Activated T-helper 2 cell treated with anti-CD3 and anti-CD28 coated beads, Interferon-gamma antibody, Interleukin-2, Interleukin-4, amounts not matched to agents 10 μg/mL and 5 μg/mL and 100 μg/mL, durations not matched to agents 14 hours and 24 hours and 36 hours (primary cell): ENCODE results near the gene DAZAP1. TPM values are rescaled to one million over a fixed set of nuclear protein-coding genes. Genes with fewer than 3 reads are reported as not detected.
"Not testable (repeated sequence)": the region's sequence is repeated elsewhere in the genome, so short reads cannot be mapped to it uniquely, and the experiment has no call there.

Experiments
- DNase-seq: peaks from one replicate; pipeline ENCODE4 v3.0.0; 2021; ENCODE audit warnings: low spot score
- H3K27ac Mint-ChIP-seq: one replicate; pipeline ENCODE4 v1.8.0; 2021; ENCODE audit warnings: mixed read lengths
- H3K27me3 Mint-ChIP-seq: one replicate; pipeline ENCODE4 v1.8.0; 2021; ENCODE audit warnings: low read depth, mixed read lengths
- H3K36me3 Mint-ChIP-seq: one replicate; pipeline ENCODE4 v1.8.0; 2021; ENCODE audit warnings: low read depth, mixed read lengths
- H3K4me1 Mint-ChIP-seq: one replicate; pipeline ENCODE4 v1.8.0; 2021; ENCODE audit warnings: low read depth, mixed read lengths
- H3K4me3 Mint-ChIP-seq: one replicate; pipeline ENCODE4 v1.8.0; 2021; ENCODE audit warnings: low read depth, mild to moderate bottlenecking, moderate library complexity, mixed read lengths
- H3K9me3 Mint-ChIP-seq: one replicate; pipeline ENCODE4 v1.8.0; 2021; ENCODE audit warnings: mixed read lengths
- intact Hi-C: fragments of 100-400 bp; cut with micrococcal nuclease; formaldehyde crosslinking; loops from one replicate; pipeline ENCODE4 v1.15.1; 2023
- total RNA-seq: library from RNA; stranded (reverse); gene quantifications from 2 replicates; pipeline ENCODE4 v1.2.3, GENCODE V29; 2022

Gene DAZAP1
- total RNA-seq, 1 donor from 2014 or later, result 290 TPM

DNA sequence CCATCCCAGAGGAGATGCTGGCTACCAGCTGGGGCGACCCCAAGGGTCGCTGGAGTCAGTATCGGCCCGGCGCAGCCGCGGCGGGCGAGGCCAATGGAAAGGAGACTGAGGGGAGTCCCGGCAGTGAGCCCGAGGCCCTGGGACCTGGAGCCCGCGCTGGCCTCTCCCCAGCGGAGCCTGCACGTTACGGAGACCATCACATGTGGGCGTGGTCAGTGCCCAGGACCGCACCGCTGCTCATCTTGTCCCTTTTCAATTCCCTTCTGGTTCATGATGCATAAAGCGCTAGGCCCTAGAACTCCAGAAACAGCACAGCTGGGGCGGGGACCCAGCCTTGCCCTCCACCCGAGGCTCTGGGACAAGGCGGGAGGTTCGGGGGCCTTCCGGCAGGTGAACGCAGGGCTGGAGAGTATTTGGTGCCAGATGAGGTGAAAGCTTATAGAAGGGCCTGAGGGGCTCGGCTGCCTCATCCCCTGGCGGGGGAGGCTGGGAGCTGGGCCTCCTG lies 63.7 kb downstream of the DAZAP1 start:
- intact Hi-C loops, result loop anchor here (5.0 kb wide), 1 partner anchor 41 kb away; the partner anchor contains the start of gene ADAMTSL5
- Mint-ChIP-seq H3K36me3 (peaks cover 3% of the 10 kb centered on the region), H3K27me3 (peaks cover 12% of the 10 kb centered on the region), H3K27ac (no peak overlapping the region), H3K4me1 (peaks cover 3% of the 10 kb centered on the region), H3K9me3 (no peaks in the 10 kb centered on the region), H3K4me3 (peak overlapping the region; percentile 8)
- no peak for DNase-seq

DNA sequence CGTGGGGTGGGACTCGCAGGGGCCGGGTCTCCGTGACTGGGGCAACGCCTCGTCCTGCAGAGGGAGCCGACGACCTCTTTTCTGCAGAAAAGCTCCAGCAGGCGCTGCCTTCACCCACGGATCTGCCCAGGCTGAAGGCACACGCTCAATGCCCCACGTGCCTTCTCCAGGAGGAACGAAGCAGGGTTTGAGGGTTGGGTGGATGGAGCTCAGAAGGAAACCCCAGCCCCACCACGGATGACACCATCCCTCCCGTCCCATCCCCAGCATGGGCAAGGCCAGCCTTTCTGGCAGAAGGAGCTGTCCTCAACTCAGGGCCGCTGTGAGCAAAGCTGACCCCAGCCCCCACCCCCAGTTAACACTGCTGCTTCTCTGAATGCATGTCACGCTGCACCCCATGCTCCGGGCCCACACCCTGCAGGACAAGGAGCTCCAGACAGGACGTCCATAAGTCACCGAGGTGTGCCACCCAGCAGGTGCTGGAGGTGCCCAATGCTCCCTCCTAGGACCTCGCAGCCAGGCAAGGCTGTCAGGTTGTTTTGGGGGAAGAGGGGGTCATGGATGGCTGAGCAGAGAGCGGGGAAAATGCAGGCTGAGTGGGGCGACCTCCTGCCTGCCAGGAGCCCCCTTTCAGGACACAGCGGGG lies 64.3 kb downstream of the DAZAP1 start:
- H3K36me3 Mint-ChIP-seq, result peaks cover 3% of the 10 kb centered on the region
- intact Hi-C loops, result loop anchor here (5.0 kb wide), 1 partner anchor 41 kb away; the partner anchor contains the start of gene ADAMTSL5
- no peak for DNase-seq

DNA sequence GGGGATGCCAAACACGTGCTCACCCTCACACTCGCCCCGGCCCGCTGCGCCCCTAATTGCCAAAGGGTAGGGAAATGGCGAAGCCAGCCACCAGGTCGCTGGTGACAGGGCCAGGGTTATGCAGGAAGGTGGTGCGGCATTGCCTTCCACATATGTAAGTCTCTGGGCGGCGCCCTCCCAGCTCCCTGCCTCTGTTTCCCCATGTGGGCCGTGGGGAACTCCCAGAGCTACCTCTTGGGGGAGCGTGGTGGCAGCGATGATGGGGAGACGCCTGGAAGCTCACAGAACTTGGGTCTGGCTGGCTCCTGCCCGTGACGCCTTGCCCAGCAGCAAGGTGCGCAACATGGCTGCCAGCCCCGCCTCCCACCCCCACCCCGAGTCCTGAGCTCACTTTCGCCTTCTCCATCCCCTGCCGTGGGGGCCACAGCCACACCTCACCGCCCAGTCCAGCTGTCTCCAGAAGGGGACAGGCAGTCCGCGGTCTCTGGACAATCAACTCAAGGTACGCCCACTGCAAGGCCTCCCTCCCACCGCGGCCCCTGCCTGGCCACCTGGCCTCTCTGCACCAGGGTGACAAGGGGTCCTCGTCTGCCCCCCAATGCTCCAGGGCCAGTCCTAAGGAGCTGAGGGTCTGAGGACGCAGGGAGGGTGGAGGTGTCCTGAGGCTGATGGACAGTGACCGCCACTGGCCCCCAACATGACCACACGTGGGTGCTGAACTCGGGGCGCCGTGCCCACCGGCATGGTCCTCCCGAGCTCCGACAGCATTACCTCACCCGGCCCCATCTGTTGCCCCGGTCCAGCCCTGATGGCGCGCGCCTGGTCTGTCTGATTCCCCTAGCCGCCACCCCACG lies 65.1 kb downstream of the DAZAP1 start:
- Mint-ChIP-seq H3K4me3 (no peak overlapping the region), H3K9me3 (no peaks in the 10 kb centered on the region), H3K36me3 (peaks cover 7% of the 10 kb centered on the region), H3K4me1 (peaks cover 4% of the 10 kb centered on the region), H3K27me3 (peaks cover 12% of the 10 kb centered on the region), H3K27ac (no peak overlapping the region)
- intact Hi-C loops, result loop anchor here (5.0 kb wide), 1 partner anchor 40 kb away; the partner anchor contains the start of gene ADAMTSL5
- DNase-seq, result no peak

More for the DNA sequence above, 64.3 kb downstream of the DAZAP1 start:
- peaks cover 12% of the 10 kb centered on the region for H3K27me3 Mint-ChIP-seq
- H3K4me1 Mint-ChIP-seq, result peaks cover 3% of the 10 kb centered on the region
- no peak overlapping the region for H3K4me3 Mint-ChIP-seq
- no peak overlapping the region for H3K27ac Mint-ChIP-seq
- no peaks in the 10 kb centered on the region for H3K9me3 Mint-ChIP-seq

DNA sequence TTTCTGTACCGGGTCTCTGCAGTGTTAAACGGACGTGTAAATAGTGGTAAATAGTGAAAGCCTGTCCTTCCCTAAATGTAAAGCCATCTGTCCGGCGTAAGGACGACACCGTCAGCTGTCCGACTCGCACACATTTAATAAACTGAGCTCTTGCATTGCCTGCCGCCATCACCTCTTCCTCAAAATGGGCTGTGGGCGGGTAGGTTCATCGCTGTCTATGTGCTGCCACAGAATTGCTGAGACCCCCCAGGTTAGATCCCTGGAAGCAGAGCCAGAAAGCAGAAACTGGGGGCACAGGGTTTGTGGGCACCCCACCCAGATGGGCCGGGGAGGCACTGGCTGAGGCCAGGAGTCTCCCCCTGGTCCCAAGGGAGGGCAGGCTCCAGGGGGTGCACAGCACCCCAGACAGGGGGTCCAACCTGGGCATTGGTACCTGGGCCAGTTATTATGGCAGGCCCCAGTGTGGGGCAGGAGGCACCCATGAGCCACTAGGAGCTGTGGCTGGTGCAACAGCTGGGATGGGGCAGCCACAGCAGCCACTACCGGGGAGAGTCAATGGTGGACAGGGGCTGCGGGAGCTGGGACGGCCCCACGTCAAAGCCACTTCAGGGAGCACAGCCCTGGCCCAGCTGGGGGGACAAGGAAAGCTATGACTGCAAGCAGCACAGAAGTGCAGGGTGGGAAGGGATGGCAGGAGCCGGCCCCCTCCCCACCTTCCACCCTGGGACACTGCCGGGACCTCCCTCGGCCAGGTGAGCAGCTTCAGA lies 65.9 kb downstream of the DAZAP1 start:
- Mint-ChIP-seq H3K27ac (no peak overlapping the region), H3K4me1 (peaks cover 5% of the 10 kb centered on the region), H3K27me3 (peaks cover 12% of the 10 kb centered on the region), H3K4me3 (peak overlapping the region; percentile 5), H3K9me3 (no peaks in the 10 kb centered on the region), H3K36me3 (peaks cover 9% of the 10 kb centered on the region)
- no peak for DNase-seq
- intact Hi-C loops, result loop anchor here (5.0 kb wide), 1 partner anchor 39 kb away; the partner anchor contains the start of gene ADAMTSL5

DNA sequence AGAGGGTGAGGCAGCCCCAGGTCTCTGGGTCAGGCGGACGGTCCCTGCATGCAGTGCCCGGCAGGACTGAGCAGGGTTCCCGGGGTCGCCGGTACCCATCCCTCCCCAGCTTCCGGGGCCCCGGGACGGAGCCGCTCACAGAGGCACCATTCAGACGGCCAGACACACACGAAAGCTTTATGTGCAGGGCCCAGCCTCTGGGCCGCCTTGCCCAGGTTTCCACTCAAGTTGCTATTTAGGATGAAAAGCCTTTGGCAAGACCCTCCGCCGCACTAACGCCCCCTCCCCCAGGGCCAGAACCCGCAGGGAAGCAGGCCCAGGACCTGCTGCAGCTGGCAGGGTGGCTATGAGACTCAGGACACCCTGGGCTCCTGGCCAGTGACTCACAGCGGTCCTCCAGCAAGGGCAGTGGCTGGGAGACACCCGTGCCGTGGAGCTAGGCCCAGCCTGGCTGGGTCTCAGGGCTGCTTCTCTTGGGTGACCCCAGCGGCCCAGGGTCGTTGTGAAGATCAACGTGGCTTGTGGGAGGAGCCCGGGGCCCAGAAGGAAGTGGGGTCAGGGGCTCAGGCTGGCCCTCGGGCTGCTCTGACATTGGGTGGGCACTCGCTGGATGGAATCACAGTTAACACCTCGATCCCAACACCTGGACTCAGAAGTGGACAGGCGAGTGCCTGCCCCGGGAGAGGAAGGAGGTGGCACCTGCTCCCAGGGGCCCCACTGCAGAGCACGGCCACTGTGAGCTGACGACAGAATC lies 66.8 kb downstream of the DAZAP1 start:
- DNase-seq, result no peak
- Mint-ChIP-seq H3K36me3 (peaks cover 12% of the 10 kb centered on the region), H3K27me3 (peaks cover 12% of the 10 kb centered on the region), H3K4me3 (no peak overlapping the region), H3K9me3 (no peaks in the 10 kb centered on the region), H3K27ac (no peak overlapping the region), H3K4me1 (peaks cover 7% of the 10 kb centered on the region)
- intact Hi-C loops, result loop anchor here (5.0 kb wide), 1 partner anchor 38 kb away; the partner anchor contains the start of gene ADAMTSL5

DNA sequence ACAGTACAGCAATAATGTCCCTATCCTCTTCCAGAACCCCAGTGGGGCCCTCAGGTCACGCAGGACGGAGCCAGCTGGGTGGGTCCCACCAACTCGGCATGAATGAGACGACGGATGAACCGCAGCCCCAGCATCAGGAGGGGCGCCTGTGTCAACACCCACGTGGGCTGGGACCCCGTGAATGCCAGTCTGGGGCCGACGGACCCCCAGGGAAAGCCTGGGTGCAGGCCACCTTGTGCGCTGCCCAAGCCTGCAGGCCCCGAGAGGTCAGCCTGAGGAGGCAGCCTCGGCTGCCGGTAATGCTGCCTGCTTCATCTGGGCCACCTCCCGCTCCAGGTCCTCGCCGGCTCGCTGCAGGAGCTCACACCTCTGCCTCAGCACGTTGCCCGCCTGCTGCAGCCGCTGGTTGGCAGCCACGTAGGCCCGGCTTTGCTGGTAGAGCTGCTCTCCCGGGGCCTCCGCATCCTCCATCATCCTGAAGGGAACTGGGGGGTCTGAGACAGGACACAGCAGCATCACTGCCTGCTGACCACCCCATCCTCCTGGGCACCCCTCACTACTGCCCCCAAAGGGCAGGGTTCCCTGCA lies 67.5 kb downstream of the DAZAP1 start:
- Mint-ChIP-seq H3K27ac (no peak overlapping the region), H3K9me3 (no peaks in the 10 kb centered on the region), H3K36me3 (peaks cover 12% of the 10 kb centered on the region), H3K4me3 (no peak overlapping the region), H3K27me3 (peaks cover 12% of the 10 kb centered on the region), H3K4me1 (peaks cover 8% of the 10 kb centered on the region)
- intact Hi-C loops, result loop anchor here (5.0 kb wide), 1 partner anchor 37 kb away; the partner anchor contains the start of gene ADAMTSL5
- DNase-seq, result no peak

DNA sequence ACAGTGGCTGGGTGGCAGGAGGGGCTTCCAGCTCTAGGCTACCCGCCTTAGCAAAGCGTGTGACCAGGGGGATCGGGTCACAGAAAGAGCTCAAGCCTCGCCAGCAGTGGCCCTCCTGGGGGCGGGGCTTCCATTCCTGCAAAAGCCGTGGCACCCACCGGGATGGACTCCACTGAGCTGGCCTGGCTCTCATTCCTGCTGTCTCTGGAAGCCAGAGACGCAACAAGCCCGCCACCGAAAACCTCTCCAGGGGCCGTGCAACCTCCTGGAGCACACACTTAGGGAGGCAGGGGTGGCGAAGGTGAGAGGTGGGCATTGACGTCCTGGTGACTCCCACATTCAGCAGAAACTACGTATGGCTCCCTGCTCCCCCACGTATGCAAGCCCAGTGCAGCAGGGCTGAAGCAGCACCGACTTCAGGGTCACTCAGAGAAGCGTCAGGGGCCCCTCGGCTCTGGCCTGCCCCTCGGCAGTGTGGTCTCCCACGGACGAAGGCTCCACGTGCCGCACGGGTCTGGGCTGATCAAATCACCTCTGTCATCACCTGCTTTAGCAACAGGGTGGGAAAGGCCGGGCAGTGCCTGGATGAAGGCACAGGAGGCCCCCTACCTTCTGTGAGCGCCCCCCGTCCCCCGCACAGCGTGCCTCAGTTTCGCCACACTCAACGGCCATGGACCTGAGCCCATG lies 68.5 kb downstream of the DAZAP1 start:
- Mint-ChIP-seq H3K4me1 (peaks cover 7% of the 10 kb centered on the region), H3K36me3 (peaks cover 12% of the 10 kb centered on the region), H3K9me3 (no peaks in the 10 kb centered on the region), H3K27ac (no peak overlapping the region), H3K27me3 (peaks cover 9% of the 10 kb centered on the region), H3K4me3 (no peak overlapping the region)
- DNase-seq, result no peak
- intact Hi-C loops, result no loop called here

DNA sequence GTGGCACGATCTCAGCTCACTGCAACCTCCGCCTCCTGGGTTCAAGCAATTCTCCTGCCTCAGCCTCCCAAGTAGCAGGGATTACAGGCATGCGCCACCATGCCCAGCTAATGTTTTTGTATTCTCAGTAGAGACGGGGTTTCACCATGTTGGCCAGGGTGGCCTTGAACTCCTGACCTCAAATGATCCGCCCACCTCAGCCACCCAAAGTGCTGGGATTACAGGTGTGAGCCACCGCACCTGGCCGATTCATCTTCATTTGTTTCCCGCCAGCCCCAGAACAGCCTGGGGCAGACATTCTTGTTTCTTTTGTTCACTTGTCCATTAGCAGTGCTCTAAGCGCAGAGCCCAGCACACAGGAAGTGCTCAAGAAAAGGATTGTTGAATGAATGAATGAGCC lies 69.7 kb downstream of the DAZAP1 start:
- intact Hi-C loops, H3K4me1 Mint-ChIP-seq, H3K27ac Mint-ChIP-seq, H3K9me3 Mint-ChIP-seq, H3K27me3 Mint-ChIP-seq, DNase-seq: not testable (repeated sequence)
- Mint-ChIP-seq H3K36me3 (peaks cover 12% of the 10 kb centered on the region), H3K4me3 (peak overlapping the region; percentile 42)

DNA sequence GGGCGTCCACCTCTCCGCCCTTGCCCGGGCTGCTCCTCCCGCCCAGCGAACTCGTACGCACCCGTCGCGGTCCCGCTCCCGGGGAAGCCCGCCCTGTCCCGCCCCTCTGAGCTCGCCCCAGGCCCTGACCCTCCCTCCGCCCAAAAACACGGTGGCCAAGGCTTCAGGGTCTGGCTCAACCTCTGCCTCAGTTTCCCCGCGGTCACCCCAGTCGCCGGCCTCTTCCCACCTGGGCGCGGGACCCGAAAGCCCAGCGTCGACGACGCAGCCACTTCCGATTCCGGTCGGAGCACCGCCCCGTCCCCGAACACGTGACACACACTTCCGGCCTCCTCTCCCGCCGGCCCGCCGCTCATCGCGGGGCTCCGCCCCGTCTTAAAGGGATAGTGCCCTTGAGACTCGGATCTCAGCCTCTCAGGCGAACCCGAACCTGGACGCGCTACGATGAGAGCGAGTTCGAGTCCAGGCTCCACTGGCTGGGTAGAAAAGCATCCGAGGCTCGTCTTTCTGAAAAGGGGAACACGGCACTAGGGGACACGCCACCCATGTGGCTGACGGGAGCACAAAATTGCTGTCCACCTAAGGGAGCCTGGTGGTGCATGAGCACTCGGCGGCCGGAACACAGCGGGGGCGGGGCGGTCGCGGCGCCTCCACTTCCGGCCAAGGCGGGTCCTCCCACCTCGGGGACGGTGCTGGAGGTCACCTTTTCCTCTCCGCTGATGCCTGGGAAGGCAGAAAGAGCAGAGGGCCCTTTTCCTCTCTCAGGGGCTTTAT lies 71.7 kb downstream of the DAZAP1 start, which contains the start of gene C19orf25:
Gene C19orf25, minus strand, starts transcription at position 282 of the 774 bp plus-strand sequence. CDS start 312 bp downstream, outside the sequence.
- Mint-ChIP-seq H3K27ac (peak within 1 kb of the TSS; percentile 93), H3K4me3 (peak within 1 kb of the TSS; percentile 96), H3K4me1 (peaks cover 5% of the 10 kb centered on the region), H3K36me3 (peaks cover 12% of the 10 kb centered on the region), H3K9me3 (no peaks in the 10 kb centered on the region), H3K27me3 (no peaks in the 10 kb centered on the region)
- intact Hi-C loops, result loop anchor here (1.0 kb wide), 1 partner anchor 11 kb away; the partner anchor contains the start of gene PCSK4
- peak; percentile 92 for DNase-seq

DNA sequence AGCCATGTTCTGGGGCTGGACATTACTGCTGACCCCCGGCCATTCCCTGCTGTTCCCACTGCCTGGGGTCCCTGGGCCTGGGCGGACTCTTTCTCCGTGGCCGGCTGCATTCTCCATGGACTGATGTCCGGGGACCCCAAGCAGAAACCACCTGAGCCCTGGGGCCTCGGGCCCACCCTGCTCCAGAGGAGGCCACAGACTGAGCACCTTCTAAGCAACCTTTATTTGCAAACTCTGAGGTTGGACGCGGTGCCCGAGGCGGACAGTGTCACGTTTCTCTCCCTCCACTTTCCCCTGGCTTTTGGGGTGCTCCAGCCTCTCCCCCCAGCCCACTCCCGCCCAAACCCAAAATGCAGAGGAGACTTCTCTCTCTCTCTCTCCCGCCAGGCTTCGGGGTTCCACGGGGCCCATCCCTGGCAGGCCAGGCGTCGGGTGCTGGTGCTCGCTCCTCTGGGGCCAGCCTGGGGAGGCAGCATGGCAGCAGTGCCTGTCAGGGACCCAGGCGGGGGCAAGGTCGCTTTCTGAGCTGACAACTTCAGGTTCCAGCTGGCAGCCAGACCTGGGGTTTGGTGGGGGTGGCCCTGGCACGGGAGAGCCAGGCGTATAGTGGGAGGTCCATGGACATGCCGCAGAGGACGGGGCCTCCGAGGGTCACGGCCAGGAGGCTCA lies 74.0 kb downstream of the DAZAP1 start:
- Mint-ChIP-seq H3K4me3 (no peak overlapping the region), H3K4me1 (peaks cover 5% of the 10 kb centered on the region), H3K27ac (no peak overlapping the region), H3K36me3 (peaks cover 9% of the 10 kb centered on the region), H3K27me3 (no peaks in the 10 kb centered on the region), H3K9me3 (no peaks in the 10 kb centered on the region)
- intact Hi-C loops, result no loop called here
- DNase-seq, result no peak
